ENCODE measurements around the gene PDE11A.
A peak's percentile ranks its signal among the peaks of the same experiment; 100 is the strongest.

The PDE11A gene

DNA sequence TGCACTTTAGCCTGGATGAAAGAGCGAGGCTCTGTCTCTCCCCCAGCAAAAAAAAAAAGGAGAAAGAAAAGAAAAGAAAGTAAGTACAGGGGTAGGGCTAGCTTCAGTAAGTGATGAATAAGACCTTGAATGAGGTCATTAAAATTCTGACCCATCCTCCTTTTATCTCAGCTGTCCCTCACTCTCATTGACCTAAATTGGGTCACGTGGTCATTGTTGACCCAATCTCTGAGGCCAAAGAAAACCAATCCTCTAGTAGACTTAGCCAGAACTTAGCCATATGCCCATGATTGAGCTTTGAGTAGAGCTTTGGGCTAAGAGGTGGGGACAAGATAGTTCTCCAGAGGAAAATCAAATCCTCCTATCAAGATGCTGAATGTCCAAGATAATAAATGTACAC, 149.3 kb downstream of the PDE11A start:
- DNase-seq (ENCODE audit: low read depth in 2 of 2): no peak

DNA sequence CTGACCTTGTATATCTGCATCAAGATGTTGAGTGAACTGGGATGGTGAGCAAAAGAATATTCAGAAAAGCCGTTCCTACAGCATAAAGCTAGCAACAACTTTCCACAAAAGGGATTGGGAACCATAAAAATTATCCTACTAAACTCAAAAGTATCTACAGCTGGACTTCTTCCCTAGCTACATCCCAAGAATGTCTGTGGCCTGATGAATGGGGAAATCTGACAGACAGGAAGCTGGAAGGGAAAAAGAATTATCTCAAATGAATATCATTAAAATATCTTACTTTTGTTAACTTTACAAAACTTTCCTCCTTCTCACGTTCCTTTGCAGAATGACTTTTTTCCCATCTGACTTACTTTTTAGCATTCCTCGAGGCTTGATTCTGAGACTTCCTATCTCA, 150.9 kb downstream of the PDE11A start:
- no peak for DNase-seq (ENCODE audit: low read depth in 2 of 2)

DNA sequence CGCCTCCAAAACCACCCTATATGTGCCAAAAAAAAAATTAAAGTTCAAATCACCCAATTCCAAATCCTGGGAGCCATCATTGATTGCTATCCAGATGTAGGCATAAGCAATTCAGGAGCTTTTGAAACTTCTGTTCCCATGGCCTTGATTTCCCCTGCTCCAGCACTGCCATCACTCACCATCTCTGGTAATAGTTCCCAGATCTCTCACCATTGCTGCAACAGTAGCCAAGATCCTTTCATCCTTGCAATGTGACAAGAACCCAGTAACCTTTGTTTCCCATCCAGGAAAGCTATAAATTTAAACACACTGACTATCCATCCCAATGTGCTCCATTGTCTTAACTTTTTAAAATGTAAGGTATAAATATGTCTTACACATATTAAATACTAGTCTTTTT, 155.4 kb downstream of the PDE11A start:
- no peak for DNase-seq (ENCODE audit: low read depth in 2 of 2)

DNA sequence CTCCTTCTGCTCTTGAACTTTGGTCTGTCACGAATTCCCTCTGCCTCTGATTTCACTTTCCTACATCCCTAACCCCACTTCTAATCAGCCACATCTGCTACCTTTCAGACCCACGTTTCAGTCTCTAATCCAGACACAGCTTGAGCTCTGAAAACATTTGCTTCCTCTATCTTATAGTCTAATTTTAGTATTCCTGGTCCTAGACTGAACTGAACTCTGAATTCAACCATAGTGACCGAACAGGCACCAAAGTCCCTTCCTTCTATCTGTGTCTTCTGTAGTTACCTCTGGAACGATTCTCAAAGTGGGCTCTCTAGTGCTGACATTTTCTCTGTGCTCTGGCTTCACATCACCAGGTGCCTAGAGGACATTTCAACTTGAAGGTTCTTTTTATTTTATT, 156.2 kb downstream of the PDE11A start:
- no peak for DNase-seq (ENCODE audit: low read depth in 2 of 2)

DNA sequence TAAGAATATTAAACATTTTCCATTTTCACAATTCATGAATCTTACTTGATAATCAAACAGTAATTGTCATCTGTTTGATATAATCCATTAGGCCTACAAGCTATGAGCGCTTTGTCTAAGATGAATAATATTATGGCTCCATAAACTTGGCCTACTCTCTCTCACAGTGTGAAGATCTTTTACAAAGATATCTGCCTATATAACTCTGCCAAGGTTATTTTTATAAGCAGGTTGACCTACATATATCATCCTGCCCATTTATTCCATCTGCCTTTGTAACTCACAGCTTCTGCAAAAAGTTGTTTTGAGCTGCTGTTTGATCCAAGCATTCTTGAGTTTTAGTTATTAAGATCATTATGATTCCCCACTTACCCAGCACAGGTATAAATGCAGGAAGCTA, 158.3 kb downstream of the PDE11A start:
- DNase-seq (ENCODE audit: low read depth in 2 of 2): no peak

DNA sequence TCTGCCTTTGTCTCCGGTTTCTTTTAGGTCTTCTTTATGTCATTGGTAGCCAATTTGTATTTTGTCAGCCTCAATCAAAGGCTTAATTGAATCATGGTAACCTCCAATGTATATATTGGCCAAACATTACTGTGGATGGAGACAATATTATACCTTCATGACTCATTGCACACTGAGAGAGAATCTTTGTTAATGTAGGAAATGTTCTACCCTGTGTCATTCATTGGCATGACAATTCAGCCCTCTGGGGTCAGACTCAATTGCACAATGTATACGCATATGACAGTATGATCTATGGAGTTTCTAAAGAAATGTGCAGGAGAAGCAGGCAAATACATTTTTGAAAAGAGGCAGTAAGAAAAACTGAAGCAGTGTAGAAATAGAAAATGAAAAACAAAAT, 162.6 kb downstream of the PDE11A start:
- DNase-seq (ENCODE audit: low read depth in 2 of 2): no peak

DNA sequence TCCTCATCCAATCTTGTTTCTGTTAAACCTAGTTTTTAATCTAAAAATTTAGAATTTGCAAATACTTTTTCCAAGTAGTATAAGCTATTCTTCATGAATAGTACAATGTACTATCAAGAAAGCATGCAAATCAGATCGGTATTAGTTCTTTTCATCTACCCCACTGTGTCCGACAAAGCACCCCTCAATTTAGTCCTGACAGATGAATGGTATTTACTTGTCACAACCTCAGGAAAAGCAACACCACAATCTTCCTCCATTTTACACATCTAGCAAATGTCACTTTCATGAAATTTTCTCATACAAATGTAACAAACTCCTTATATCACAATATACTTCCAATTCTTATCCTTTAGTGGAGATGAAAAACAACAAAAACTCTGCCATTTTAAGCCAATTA, 163.8 kb downstream of the PDE11A start:
- no peak for DNase-seq (ENCODE audit: low read depth in 2 of 2)

DNA sequence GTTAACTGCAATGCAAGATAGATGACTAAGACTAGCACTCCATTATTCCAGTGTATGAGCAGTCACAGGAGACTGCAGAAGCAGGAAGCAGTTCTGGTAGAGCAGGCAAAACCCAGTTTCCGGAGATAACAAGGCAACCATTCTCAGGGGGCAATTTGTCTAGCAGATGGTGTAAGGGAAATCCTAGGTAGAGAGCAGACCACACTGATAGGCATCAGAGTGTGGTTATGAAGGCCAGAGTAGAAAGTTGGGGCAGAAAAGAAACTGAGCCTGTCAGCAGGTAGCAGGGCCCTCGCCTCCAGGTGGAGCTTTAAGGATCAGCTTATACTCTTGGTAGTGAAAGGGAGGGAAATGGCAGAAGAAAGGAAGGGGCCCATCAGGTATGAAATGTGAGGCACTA, 164.4 kb downstream of the PDE11A start:
- no peak for DNase-seq (ENCODE audit: low read depth in 2 of 2)

DNA sequence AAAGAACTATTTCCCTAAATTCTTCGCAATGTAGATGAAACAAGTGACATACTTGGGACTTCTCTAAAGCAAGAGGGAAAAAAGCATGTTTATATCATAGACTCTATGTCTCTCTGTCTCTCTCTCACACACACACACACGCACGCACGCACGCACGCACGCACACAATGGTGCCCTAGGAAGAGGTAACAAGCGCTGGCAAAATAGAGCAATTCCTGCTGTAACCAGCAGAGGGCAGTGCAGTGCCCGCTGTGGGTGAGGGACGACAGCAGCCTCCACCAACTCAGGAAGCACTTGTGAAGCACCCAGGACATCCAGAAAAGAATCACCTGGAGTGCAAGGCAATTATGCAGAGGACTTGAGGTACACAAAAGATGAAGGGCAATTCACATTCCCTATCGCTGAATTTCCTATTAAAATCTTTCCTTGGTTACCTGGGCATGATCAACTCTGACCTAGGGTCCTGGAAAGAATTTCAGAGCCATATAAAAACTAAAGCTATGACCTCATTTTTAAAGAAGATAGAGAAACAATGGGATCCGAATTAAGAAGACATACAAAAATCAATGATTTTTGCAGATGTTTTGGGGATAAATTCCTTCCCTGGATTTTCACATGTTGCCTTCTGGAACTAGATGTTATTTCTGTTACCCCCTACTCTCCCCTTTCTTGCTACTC, 166.4 kb downstream of the PDE11A start:
- peak; percentile 50 for DNase-seq (ENCODE audit: low read depth in 2 of 2)

DNA sequence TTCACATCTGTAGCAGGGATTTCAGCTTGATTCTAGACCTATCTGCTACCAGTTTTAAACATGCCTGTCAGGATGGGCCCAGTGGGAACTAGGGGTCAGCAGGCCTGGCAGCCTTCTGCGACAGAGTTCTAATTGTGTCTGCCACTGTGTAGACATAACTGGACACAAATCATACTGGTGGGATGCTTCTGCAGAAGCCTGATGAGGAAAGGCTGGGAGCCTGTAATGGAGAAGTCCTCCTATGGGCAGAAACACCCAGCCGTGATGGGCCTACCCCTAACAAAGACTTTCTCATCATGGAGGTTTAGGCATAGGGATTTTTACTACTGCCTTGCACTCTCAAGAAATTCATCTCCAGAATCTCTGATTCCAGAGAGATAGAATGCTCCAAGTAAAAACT, 166.9 kb downstream of the PDE11A start:
- no peak for DNase-seq (ENCODE audit: low read depth in 2 of 2)

DNA sequence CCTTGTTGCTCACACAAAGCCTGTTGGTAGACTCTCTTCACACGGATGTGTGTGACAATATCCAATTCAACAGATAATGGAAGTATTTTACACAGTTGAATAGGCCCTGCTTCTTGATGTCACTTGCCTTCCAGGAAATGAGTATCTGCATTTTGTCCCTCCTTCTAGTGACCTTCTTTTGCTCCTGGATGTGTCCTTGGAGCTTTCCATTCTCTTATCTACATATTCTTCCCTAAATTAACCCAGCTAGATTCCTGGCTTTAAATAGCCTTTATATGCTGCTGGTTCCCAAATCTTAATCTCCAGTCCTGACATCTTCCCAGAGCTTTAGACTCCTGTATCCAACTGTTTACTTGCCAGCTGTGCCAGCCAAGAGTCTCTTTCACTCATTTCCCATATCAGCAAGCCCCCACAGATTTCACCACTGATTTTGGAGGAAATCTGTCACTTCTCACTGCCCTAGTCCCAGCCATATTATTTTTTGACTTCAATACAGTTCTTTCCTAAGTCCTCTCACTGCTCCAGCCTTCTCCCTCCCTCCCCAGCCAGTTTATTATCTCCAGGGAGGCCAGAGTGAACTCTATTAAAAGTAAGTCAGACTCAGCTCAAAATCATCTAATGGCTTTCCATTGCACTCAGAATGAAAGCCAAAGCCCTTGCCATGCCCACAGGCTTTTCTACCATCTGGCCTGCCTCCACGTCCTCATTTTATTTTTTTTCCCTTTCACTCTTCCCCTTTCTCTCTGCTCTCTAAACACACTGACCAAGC, 170.0 kb downstream of the PDE11A start:
- no peak for DNase-seq (ENCODE audit: low read depth in 2 of 2)

DNA sequence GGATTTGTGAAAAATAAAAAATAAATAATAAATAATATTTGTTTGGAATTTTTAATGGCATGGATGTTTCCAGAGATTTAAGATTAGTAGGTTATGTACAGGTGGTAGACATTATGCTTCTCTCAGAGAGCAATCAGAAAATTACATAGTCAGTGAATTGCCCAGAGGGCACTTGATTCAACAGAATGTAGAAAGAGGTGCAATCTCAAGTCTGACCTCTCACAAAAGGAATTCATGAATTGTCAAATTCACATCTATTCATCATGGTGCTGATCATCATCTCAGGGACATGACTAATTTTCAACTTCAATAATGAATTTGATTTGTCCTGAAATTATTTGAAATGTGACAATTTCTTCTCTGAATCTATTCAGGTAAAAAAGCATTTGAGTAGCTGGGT, 172.5 kb downstream of the PDE11A start:
- DNase-seq (ENCODE audit: low read depth in 2 of 2): no peak

DNA sequence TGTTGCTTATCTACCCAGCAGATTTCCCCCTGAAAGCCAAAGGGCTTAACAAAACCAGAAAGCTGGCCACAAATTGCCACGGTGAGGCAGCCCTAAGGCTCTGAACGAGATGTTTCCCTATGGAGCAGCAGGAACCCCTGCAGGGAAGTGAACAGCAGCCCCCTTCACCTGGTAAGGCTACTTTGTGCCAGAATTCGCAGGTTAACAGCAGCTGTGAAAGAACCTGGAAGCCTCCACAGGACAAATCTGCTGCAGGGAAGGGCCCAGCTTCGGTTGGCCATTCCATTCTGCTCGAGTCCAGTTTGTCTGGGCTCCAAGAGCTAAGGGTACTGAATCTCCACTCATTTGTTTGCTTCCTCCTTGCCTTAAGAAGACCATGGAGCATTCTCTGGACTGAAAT, 175.3 kb downstream of the PDE11A start:
- DNase-seq (ENCODE audit: low read depth in 2 of 2): no peak

DNA sequence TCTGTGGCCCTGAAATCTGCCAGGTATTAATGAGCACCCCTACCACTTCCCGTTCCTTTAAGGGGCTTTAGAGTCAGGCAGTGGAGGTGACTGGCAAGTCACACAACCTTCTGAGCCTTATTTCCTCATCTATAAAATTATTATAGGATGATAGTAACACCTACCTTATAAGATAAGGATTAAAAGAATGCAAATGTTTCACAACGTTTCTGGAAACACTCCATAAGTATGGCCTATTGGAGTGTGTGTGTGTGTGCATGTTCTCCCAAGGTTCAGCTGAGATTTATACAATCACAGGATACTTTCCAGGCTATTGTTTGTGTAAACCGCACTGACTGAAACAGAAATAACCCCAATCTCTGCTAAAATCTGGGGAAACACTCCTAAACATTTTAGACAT, 176.0 kb downstream of the PDE11A start:
- no peak for DNase-seq (ENCODE audit: low read depth in 2 of 2)

DNA sequence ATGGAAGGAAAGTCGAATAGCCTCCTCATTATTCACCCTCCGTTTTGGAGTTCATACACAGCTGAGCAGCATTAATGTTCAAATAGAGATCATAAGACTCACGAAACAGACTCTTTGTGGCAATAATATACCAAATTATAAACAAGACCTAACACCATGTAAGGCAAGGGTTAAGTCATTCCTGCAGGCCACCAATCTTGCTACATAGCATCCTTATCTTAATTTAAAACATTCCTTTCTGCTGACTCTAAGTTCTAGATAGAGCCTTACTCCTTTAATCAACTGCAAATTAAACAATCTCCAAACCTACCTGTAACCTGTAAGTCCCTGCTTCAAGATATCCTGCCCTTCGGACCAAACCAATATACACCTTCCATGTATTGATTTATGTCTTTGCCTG, 178.0 kb downstream of the PDE11A start:
- DNase-seq (ENCODE audit: low read depth in 2 of 2): no peak

DNA sequence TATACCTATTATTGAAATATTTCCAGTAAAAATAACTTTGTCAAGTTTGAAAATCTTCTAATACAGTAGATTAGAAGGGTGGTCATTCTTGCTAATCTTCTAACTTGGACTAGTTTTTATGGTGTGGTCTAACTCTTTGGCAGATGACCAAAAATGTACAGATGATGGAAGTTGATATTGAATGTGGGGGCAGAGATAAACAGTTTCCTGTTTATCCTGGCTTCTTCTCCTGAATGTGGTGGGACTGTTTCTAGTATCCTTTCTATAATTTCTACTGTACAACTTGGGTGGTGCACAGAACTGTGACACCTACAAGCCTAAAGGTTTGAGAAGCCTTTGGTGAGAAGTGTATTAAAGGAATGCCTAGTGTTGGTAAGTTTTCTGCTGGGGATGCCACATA, 178.7 kb downstream of the PDE11A start:
- DNase-seq (ENCODE audit: low read depth in 2 of 2): no peak

DNA sequence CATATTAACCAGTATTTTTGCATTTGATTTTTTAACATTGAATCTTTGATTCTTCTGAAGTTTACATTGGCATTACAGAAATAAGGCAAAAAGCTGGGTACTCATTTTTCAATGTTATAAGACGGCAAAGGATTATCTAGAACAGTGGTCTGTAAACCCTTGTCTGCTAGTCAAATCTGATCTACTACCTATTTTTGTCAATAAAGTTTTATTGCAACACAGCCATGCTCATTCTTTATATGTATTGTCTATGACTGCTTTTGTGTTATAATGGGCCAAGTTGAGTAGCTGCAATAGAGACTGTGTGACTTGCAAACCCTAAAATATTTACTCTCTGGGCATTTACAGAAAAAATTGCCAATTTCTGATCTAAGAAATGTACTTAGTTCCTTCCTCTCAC, 181.0 kb downstream of the PDE11A start:
- DNase-seq (ENCODE audit: low read depth in 2 of 2): no peak

DNA sequence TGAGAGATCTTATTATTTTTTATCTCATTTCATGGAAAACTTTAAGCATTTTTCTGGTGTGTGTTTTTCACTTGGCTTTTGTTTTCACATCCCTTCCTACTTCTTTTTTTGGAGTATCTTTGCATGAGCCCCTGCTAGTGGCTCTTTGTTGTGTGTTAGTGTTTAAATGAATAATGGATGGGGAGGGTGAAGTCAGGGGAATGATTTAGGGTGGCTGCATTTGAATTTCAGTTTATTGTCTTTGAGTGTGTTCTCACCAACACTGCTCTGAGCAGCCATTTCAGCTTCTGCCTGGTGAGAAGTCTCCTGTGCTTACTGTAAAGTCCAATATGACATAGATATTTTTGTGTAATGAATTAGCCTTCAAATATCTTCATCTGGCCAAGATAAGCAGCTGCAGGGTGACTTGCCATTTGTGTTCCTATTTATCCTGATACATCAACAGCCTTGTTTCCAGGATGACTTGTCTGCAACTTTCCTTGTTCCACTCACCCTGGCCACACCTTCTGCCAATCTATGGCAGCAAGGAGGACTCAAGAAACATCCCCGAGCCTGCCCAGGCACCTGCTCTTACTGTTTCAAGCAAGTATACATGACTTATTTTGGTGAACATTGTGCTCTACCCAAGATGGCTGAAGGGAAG, 182.6 kb downstream of the PDE11A start:
- no peak for DNase-seq (ENCODE audit: low read depth in 2 of 2)

DNA sequence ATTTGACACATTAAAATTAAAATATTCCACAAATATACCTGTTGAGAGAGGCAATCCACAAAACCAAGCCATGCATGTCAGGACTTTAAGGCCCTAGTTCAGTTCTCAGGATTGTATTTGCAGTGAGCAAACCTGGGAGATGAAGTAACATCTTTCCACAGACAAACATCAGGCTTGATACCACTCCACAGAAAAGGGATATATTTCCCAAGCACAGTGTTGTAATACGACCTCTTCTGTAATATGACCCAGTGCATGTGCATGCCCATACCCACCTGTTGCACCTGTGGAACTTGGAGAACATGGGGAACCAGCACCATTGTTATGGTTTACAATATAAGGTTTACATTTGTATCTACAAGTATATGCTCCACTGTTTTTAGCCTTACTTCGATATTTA, 184.0 kb downstream of the PDE11A start:
- no peak for DNase-seq (ENCODE audit: low read depth in 2 of 2)

DNA sequence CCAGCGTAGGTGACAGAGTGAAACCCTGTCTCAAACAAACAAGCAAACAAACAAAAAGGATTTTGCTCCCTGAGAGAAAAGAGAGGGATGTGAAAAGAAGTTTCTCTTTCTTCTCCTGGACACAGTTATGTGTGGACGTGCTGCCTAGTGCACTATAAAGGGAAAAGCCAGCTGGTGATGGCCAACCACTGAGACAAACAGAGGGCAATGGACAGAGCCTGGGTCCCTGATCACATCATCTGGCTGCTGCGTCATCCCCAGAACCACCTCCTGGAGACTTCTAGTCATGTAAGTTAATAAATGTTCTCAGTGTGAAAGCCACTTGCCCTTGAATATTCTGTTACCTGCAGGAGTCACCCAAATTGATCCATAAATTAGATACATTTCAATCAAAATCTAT, 184.9 kb downstream of the PDE11A start:
- no peak for DNase-seq (ENCODE audit: low read depth in 2 of 2)

DNA sequence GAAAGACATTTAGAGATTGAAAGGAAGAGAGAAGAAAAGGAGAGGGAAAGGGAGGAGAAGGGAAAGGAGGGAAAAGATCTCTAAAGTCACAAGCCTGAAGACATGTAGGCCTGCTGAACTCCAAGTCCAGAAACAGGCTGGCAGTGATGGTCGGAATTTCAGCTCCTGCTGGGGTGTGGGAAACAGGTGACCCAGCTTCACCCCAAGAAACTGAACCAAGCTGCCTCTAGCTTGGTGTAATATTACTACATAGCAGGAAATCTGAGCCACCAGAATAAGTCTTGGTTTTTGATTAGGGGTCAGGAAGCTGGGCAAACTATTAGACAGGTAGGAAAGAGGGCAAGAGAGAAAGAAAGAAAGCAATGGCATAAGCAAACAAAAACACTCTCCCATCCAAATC, 185.8 kb downstream of the PDE11A start:
- no peak for DNase-seq (ENCODE audit: low read depth in 2 of 2)

DNA sequence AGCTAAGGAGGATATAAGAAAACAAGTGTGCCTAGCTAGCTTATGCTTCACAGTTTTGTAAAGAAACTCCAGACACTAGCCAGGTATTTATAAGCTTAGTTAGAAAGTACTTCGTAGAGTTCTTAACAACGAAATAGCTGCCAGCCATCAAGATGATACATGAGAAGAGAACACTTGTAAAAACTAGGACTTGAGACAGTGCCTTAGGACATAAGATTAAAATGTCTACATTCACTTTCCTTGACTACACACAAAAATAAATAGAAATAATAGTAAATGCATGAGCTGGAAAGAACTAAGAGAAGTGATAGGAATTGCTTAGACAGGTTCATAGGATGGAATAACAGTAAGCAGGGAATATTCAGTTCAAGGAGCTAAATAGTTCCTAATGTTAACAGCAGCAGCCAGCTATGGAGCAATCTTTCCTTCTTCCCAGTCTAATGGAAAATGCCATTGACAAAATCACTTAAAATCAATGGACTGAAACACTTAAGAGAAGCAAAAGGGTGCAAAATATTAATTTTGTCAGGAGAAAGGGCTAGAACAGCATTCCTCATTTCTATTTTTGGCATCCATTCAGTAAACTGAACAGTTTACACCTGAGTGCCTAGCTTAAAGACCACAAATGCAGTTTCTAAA, 186.6 kb downstream of the PDE11A start:
- DNase-seq (ENCODE audit: low read depth in 2 of 2): no peak

DNA sequence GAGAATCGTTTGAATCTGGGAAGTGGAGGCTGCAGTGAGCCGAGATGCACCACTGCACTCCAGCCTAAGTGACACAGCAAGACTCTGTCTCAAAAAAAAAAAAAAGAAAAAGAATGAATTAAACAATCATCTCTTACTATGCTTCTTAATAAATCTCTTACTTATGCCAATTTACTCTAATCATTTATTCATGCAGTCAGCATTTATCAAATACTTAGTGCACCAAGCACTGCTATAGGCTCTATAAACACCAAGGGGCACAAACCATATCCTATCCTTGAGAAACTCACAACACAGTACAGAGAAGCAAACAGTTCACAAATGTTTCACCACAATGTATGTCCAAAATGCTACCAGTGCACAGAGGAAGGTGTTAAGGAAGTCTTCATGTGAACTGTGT, 189.4 kb downstream of the PDE11A start:
- no peak for DNase-seq (ENCODE audit: low read depth in 2 of 2)

All from stimulated activated CD8-positive, alpha-beta memory T cell treated with anti-CD3 and anti-CD28 coated beads, Interleukin-15, amount 100 ng/mL, for 48 hours (primary cell).